Stimulated activated CD4-positive, alpha-beta T cell treated with anti-CD3 and anti-CD28 coated beads, TNF-alpha, amount 100 ng/mL, for 24 hours (primary cell): ENCODE measurements around the gene WFDC8.

Source experiments
- DNase-seq, 3 experiments: peaks; one replicate each; pipeline ENCODE4 v3.0.0-alpha.2; 2020; ENCODE audit warnings: low read depth in 3 of 3

WFDC8 gene

GRCh38 chr20:45548410-45548809 is 30.7 kb downstream of the WFDC8 start:
- DNase-seq = no peak

GRCh38 chr20:45547206-45547770 is 31.8 kb downstream of the WFDC8 start, which contains the start of gene EPPIN:
TSS of gene EPPIN (minus strand) at chr20:45547401. CDS start at chr20:45547357, 44 bp downstream.
- DNase-seq = no peak

- DNase-seq = no peak
These were observed 33.2 kb downstream of the WFDC8 start for GRCh38 chr20:45545754-45546453.

GRCh38 chr20:45545351-45545750 is 33.7 kb downstream of the WFDC8 start:
- DNase-seq = no peak

GRCh38 chr20:45539382-45539781 is 39.7 kb downstream of the WFDC8 start, which contains the start of gene WFDC6:
TSS of gene WFDC6 (minus strand) at chr20:45539482. CDS start at chr20:45539407, 75 bp downstream.
- DNase-seq = no peak

- no peak for DNase-seq
These were observed 40.8 kb downstream of the WFDC8 start for GRCh38 chr20:45538209-45538799.

GRCh38 chr20:45527294-45527693 is 51.8 kb downstream of the WFDC8 start:
- DNase-seq = no peak

- no peak for DNase-seq
These were observed 55.3 kb downstream of the WFDC8 start for GRCh38 chr20:45523821-45524220.

GRCh38 chr20:45518282-45518681 is 60.8 kb downstream of the WFDC8 start:
- DNase-seq = no peak

- DNase-seq = no peak
These were observed 63.8 kb downstream of the WFDC8 start, which contains the start of gene SPINT3 for GRCh38 chr20:45515147-45515913. TSS of gene SPINT3 (minus strand) at chr20:45515622. CDS start at chr20:45515608, 14 bp downstream.

- no peak for DNase-seq
These were observed 68.7 kb downstream of the WFDC8 start for GRCh38 chr20:45510242-45510862.

- no peak for DNase-seq
These were observed 70.0 kb downstream of the WFDC8 start for GRCh38 chr20:45509091-45509490.

GRCh38 chr20:45508068-45508886 is 70.8 kb downstream of the WFDC8 start:
- no peak for DNase-seq

GRCh38 chr20:45507011-45507820 is 71.9 kb downstream of the WFDC8 start:
- DNase-seq = no peak

- DNase-seq = no peak
These were observed 72.7 kb downstream of the WFDC8 start for GRCh38 chr20:45506398-45506797.

GRCh38 chr20:45503403-45503802 is 75.7 kb downstream of the WFDC8 start:
- DNase-seq = no peak

GRCh38 chr20:45502561-45502960 is 76.5 kb downstream of the WFDC8 start:
- DNase-seq = no peak
